RWPE1 (cell line): ENCODE data around the gene TSR3.

Source experiments
- CTCF ChIA-PET: fragments of 350-600 bp; sonication (Branson Sonifier 250); formaldehyde crosslinking; extraction: SDS; loops from one replicate; lab custom pipeline; 2021; lab: Yijun Ruan, JAX
- POLR2A ChIA-PET: fragments of 400-600 bp; formaldehyde crosslinking; extraction: SDS; loops from one replicate; lab custom pipeline; 2020; ENCODE audit warnings: antibody characterized with exemption; ENCODE audit not compliant: low non-redundant PET; lab: Yijun Ruan, JAX
- DNase-seq: peaks from one replicate; pipeline ENCODE4 v3.0.0; 2012; ENCODE audit warnings: low spot score
- H3K27ac ChIP-seq: fragments of 450-650 bp; 2 replicates; pipeline ENCODE4 v1.5.1; 2017
- TF ChIP-seq, protein P1 (sequence below): fragments of 450-650 bp; conservative IDR thresholded peaks from 2 replicates; pipeline ENCODE4 v1.5.1; 2017; ENCODE audit warnings: low read depth, mild to moderate bottlenecking

Gene TSR3

GRCh38 chr16:1349351-1349750 is 2.3 kb downstream of the TSR3 start:
- peak overlapping the region; percentile 9; the same call in 1 of the 2 replicates for H3K27ac ChIP-seq
- POLR2A ChIA-PET = no interaction called here
- CTCF ChIA-PET = no interaction called here
- TF ChIP-seq, protein P1, sequence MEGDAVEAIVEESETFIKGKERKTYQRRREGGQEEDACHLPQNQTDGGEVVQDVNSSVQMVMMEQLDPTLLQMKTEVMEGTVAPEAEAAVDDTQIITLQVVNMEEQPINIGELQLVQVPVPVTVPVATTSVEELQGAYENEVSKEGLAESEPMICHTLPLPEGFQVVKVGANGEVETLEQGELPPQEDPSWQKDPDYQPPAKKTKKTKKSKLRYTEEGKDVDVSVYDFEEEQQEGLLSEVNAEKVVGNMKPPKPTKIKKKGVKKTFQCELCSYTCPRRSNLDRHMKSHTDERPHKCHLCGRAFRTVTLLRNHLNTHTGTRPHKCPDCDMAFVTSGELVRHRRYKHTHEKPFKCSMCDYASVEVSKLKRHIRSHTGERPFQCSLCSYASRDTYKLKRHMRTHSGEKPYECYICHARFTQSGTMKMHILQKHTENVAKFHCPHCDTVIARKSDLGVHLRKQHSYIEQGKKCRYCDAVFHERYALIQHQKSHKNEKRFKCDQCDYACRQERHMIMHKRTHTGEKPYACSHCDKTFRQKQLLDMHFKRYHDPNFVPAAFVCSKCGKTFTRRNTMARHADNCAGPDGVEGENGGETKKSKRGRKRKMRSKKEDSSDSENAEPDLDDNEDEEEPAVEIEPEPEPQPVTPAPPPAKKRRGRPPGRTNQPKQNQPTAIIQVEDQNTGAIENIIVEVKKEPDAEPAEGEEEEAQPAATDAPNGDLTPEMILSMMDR = no peak
- DNase-seq = no peak

- POLR2A ChIA-PET = no interaction called here
- TF ChIP-seq, protein P1 = no peak
- peak overlapping the region; percentile 9; the same call in 1 of the 2 replicates for H3K27ac ChIP-seq
- CTCF ChIA-PET = no interaction called here
- no peak for DNase-seq
Observed at GRCh38 chr16:1348926-1349325, 2.8 kb downstream of the TSR3 start.

DNA sequence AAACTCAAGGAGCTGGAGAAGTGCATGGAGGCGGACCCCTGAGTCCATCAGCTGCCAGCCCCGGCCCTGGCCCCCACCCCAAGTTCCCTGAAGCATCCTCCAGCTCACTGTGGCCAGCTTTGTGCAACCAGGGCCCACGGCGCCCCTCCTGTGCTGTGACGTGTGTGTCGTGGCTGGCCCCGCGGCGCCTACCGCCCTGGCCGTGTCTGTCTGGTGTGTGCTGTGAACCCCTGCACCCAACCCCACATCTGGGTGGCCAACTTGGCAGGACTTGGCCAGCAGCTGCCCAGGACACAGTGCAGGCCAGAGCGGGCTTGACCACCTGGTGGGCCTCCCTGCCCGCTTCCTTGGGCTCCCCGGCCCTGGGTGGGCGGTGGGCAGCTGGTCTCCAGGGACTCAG is 3.2 kb downstream of the TSR3 start:
- no peak for DNase-seq
- ChIA-PET POLR2A (no interaction called here), CTCF (no interaction called here)
- TF ChIP-seq, protein P1 = no peak
- no peak overlapping the region for H3K27ac ChIP-seq

- ChIA-PET POLR2A (no interaction called here), CTCF (interaction anchor here (0.6 to 2.2 kb wide), 3 partner anchors 16 to 100 kb away, joined by 3 to 13 read pairs (median 4); no protein-coding TSS in a partner anchor)
- TF ChIP-seq, protein P1 = no peak
- no peak for DNase-seq
- no peak overlapping the region for H3K27ac ChIP-seq
Observed at GRCh38 chr16:1347962-1348361, 3.7 kb downstream of the TSR3 start.

DNA sequence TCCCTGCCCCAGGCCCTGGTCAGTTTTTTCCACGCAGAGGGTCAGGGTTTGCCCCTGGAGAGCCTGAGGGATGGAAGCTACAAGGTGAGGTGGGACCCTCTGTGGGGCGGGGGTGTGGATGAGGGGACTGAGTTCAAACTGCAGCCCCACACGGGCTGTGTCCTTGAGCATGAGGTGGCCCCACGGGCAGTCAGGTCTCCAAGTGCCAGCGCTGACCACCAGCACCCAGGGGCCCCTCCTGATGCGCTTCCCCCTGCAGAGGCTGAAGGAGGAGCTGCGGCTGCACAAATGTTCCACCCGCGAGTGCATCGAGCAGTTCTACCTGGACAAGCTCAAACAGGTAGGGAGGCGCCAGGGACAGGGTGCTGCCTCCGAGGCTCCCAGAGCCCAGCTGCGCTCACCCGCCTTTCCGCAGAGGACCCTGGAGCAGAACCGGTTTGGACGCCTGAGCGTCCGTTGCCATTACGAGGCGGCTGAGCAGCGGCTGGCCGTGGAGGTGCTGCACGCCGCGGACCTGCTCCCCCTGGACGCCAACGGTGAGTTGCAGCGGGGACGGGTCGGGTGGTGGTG is 4.3 kb downstream of the TSR3 start:
- no peak overlapping the region for H3K27ac ChIP-seq
- TF ChIP-seq, protein P1 = no peak
- no peak for DNase-seq
- ChIA-PET POLR2A (interaction anchor here (0.5 kb wide), 1 partner anchor 20 kb away, joined by 3 read pairs; no protein-coding TSS in a partner anchor), CTCF (interaction anchor here (0.6 to 2.2 kb wide), 4 partner anchors 15 to 412 kb away, joined by 3 to 13 read pairs (median 4); no protein-coding TSS in a partner anchor)

DNA sequence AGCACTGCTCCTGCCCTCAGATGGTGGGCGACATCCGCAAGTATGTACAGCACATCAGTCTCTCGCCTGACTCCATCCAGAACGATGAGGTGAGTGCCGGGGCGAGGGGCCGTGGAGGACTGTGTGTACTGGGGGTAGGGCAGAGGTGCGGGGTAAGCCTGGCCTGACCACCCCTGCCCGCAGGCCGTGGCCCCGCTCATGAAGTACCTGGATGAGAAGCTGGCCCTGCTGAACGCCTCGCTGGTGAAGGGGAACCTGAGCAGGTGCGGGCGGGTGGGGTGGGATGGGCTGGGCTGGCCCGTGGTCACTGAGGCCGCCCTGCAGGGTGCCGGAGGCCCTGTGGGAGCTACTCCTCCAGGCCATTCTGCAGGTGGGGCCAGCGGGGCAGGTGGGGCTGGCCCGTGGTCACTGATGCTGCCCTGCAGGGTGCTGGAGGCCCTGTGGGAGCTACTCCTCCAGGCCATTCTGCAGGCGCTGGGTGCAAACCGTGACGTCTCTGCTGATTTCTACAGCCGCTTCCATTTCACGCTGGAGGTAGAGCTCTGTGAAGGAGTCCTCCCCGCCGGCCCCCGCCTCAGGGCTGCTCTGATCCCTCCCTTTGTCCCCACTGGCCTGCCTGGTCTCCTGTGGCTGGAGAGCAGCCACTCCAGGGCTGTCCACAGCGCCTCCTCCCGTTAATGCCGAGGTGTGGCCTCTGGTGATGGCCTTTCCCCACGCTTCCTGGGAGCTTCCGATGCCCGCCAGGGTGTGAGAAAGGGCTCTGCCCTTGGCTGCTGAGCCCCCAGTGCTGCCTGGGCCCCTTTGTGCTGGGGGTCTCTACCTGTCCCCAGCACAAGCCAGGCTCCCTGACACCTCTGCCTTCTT is 5.0 kb downstream of the TSR3 start:
- H3K27ac ChIP-seq = no peak overlapping the region
- ChIA-PET CTCF (interaction anchor here (0.7 to 2.2 kb wide), 2 partner anchors 17 to 413 kb away, joined by 3 to 13 read pairs; no protein-coding TSS in a partner anchor), POLR2A (interaction anchor here (0.5 to 0.7 kb wide), 2 partner anchors 21 to 42 kb away, joined by 3 read pairs; no protein-coding TSS in a partner anchor)
- no peak for DNase-seq
- TF ChIP-seq, protein P1 = 0 out of 2 replicates have a peak, but pooled peaks have one; percentile 13
